ENCODE data around the gene USP15.

DNA sequence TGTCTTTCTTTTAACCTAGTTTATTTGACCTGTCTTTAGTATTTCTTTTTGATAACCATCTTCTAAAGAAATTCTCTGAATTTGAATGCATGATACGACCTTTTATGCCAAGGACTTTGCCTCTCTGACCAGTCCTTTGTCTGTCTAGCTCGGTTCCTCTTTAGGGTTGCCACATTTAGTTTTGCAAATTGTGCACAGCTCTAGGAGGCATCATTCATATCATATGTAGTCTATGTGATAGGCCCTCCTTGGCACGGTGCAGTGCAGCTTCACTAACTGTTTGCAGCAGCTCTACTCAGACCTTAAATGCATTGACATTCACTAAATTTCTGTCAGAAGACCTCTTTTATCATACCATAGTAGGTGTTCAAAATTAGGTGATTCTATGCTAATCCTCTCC lies 75.6 kb downstream of the USP15 start:
- TF ChIP-seq, protein P1, sequence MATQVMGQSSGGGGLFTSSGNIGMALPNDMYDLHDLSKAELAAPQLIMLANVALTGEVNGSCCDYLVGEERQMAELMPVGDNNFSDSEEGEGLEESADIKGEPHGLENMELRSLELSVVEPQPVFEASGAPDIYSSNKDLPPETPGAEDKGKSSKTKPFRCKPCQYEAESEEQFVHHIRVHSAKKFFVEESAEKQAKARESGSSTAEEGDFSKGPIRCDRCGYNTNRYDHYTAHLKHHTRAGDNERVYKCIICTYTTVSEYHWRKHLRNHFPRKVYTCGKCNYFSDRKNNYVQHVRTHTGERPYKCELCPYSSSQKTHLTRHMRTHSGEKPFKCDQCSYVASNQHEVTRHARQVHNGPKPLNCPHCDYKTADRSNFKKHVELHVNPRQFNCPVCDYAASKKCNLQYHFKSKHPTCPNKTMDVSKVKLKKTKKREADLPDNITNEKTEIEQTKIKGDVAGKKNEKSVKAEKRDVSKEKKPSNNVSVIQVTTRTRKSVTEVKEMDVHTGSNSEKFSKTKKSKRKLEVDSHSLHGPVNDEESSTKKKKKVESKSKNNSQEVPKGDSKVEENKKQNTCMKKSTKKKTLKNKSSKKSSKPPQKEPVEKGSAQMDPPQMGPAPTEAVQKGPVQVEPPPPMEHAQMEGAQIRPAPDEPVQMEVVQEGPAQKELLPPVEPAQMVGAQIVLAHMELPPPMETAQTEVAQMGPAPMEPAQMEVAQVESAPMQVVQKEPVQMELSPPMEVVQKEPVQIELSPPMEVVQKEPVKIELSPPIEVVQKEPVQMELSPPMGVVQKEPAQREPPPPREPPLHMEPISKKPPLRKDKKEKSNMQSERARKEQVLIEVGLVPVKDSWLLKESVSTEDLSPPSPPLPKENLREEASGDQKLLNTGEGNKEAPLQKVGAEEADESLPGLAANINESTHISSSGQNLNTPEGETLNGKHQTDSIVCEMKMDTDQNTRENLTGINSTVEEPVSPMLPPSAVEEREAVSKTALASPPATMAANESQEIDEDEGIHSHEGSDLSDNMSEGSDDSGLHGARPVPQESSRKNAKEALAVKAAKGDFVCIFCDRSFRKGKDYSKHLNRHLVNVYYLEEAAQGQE (tag by site-specific recombination; IDR thresholded peaks at IDR 0.05): no peak
- TF ChIP-seq, protein P2, sequence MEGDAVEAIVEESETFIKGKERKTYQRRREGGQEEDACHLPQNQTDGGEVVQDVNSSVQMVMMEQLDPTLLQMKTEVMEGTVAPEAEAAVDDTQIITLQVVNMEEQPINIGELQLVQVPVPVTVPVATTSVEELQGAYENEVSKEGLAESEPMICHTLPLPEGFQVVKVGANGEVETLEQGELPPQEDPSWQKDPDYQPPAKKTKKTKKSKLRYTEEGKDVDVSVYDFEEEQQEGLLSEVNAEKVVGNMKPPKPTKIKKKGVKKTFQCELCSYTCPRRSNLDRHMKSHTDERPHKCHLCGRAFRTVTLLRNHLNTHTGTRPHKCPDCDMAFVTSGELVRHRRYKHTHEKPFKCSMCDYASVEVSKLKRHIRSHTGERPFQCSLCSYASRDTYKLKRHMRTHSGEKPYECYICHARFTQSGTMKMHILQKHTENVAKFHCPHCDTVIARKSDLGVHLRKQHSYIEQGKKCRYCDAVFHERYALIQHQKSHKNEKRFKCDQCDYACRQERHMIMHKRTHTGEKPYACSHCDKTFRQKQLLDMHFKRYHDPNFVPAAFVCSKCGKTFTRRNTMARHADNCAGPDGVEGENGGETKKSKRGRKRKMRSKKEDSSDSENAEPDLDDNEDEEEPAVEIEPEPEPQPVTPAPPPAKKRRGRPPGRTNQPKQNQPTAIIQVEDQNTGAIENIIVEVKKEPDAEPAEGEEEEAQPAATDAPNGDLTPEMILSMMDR (tag by site-specific recombination; IDR thresholded peaks at IDR 0.05): no peak
- TF ChIP-seq ATF2 (tag by site-specific recombination; IDR thresholded peaks at IDR 0.05; ENCODE audit: low read depth) (no peak), ZNF391 (tag by site-specific recombination; IDR thresholded peaks at IDR 0.05; ENCODE audit: borderline replicate concordance, low read depth) (no peak), ZNF121 (tag by site-specific recombination; IDR thresholded peaks at IDR 0.05) (no peak), SETDB1 (IDR thresholded peaks at IDR 0.05; ENCODE audit: insufficient read length, low read length) (no peak), ZNF37A (tag by site-specific recombination; IDR thresholded peaks at IDR 0.05) (no peak), HOXA7 (CRISPR knock-in tag; IDR thresholded peaks at IDR 0.05; ENCODE audit: borderline replicate concordance) (no peak)
- TF ChIP-seq, protein P3, sequence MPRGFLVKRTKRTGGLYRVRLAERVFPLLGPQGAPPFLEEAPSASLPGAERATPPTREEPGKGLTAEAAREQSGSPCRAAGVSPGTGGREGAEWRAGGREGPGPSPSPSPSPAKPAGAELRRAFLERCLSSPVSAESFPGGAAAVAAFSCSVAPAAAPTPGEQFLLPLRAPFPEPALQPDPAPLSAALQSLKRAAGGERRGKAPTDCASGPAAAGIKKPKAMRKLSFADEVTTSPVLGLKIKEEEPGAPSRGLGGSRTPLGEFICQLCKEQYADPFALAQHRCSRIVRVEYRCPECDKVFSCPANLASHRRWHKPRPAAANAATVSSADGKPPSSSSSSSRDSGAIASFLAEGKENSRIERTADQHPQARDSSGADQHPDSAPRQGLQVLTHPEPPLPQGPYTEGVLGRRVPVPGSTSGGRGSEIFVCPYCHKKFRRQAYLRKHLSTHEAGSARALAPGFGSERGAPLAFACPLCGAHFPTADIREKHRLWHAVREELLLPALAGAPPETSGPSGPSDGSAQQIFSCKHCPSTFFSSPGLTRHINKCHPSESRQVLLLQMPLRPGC (tag by site-specific recombination; IDR thresholded peaks at IDR 0.05): no peak
